ENCODE results near the gene DNAJC18.

Gene DNAJC18

GRCh38 chr5:139399501-139400121, 39.7 kb downstream of the DNAJC18 start:
- CTCF ChIA-PET, result interaction anchor here (0.9 kb wide), 1 partner anchor 10 kb away, joined by 3 read pairs; no protein-coding TSS in a partner anchor
- Mint-ChIP-seq H3K4me3 (no peak overlapping the region), H3K4me1 (peaks cover 41% of the 10 kb centered on the region), H3K27me3 (peaks cover 7% of the 10 kb centered on the region), H3K36me3 (peaks cover 8% of the 10 kb centered on the region), H3K27ac (no peak overlapping the region), H3K9me3 (no peaks in the 10 kb centered on the region)
- no peak for DNase-seq

DNA sequence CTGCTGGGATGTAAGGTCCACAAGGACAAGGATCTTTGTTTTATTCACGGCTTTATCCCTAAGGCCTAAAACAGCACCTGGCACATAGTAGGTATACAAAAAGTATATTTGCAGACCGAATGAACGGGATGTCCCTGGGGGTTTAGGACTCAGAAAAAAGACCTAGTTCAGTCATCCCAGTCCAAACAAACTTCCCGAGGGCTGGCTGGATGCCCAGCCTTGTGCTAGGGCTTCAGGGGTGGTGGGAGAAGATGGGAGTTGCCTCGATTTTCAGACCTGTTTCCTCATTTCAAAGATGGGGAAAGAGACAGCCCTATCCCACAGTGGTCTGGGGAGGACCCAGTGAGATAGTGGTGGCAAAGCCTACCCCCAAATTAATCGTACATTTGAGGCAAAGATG, 41.4 kb downstream of the DNAJC18 start:
- CTCF ChIA-PET, result no interaction called here
- H3K4me3 Mint-ChIP-seq, result no peak overlapping the region
- H3K27me3 Mint-ChIP-seq, result peaks cover 23% of the 10 kb centered on the region
- peaks cover 8% of the 10 kb centered on the region for H3K36me3 Mint-ChIP-seq
- H3K27ac Mint-ChIP-seq, result peak overlapping the region; percentile 35
- DNase-seq, result no peak
- H3K4me1 Mint-ChIP-seq, result peaks cover 35% of the 10 kb centered on the region
- H3K9me3 Mint-ChIP-seq, result no peaks in the 10 kb centered on the region

DNA sequence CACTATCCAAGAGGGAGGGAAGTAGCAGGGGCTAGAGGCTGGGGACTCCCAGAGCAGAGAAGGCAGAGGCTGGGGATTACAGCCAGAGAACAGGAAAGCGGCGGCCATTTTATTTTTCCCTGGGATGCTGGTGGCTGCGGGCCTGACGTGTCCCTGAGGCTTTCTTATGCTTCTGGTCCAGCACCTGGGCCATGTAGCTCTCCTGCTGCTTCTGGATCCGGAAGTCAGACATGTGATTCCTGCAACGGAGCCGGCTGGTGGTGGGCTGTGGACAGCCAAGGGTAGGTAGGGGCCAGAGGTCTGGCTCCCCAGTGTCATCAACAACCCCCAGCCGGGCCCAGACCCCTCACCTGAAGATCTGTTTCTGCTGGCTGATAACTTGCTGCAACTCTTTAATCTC, 42.6 kb downstream of the DNAJC18 start:
- Mint-ChIP-seq H3K4me3 (no peak overlapping the region), H3K27ac (peak overlapping the region; percentile 55), H3K4me1 (peaks cover 36% of the 10 kb centered on the region), H3K27me3 (peaks cover 30% of the 10 kb centered on the region), H3K36me3 (peaks cover 8% of the 10 kb centered on the region), H3K9me3 (no peaks in the 10 kb centered on the region)
- DNase-seq, result no peak
- CTCF ChIA-PET, result interaction anchor here (1.3 to 1.6 kb wide), 2 partner anchors 14 to 117 kb away, joined by 3 read pairs; no protein-coding TSS in a partner anchor

GRCh38 chr5:139395844-139396640, 43.3 kb downstream of the DNAJC18 start:
- H3K4me3 Mint-ChIP-seq, result peak overlapping the region; percentile 8
- peak overlapping the region; percentile 55 for H3K27ac Mint-ChIP-seq
- CTCF ChIA-PET, result interaction anchor here (1.3 to 1.6 kb wide), 2 partner anchors 15 to 118 kb away, joined by 3 read pairs; no protein-coding TSS in a partner anchor
- H3K4me1 Mint-ChIP-seq, result peaks cover 42% of the 10 kb centered on the region
- H3K36me3 Mint-ChIP-seq, result peaks cover 4% of the 10 kb centered on the region
- DNase-seq, result no peak
- H3K9me3 Mint-ChIP-seq, result no peaks in the 10 kb centered on the region
- H3K27me3 Mint-ChIP-seq, result peaks cover 30% of the 10 kb centered on the region

DNA sequence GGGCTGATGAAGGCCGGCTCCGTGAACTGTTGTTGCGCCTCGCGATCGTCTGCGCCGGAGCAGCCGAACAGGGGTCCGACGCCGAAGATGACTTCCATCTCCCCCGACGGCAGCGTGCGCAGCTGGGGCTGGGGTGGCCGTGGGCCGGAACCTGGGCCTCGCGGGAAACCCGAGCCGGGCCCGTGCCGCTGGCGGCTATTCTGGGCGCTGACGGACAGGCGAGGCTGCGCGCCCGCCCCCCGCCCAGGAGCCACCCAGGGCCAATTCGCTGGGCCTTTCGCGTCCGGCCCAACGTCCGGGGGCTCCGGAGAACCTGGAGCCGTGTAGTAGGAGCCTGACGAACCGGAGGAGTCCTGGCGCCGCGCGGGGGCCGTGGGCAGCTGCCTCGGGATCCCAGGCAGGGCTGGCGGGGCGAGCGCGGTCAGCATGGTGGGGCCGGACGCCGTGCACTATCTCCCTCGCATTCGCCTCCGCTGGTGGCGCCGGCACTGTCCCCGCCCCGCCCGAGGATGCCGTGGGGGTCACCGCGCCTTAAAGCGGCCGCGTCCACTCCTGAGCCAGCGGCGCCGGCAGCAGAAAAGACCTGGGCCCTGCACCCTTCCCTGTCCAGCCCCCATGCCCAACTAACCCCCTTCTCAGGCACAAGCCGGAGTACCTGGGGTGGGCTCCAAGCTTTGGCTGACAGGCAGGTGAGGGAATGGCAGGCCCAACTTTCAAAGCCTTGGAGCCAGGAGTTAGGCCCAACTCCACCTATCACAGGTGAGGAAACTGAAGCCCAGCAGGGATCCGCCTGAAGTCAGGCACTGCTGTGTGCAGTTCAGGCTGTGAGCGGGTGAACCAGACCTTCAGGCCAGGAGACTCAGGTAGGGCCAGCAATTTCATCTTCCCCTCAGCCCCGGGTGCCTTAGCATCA, 44.4 kb downstream of the DNAJC18 start, which contains the start of gene PROB1:
Gene PROB1, minus strand, starts transcription at position 451 of the 913 bp plus-strand sequence. Its CDS starts 23 bp downstream, at position 428.
- H3K36me3 Mint-ChIP-seq, result peaks cover 4% of the 10 kb centered on the region
- H3K27ac Mint-ChIP-seq, result no peak within 1 kb of the TSS
- peaks cover 54% of the 10 kb centered on the region for H3K4me1 Mint-ChIP-seq
- CTCF ChIA-PET, result interaction anchor here (0.9 to 1.5 kb wide), 4 partner anchors 16 to 119 kb away, joined by 3 to 4 read pairs (median 3); no protein-coding TSS in a partner anchor
- no peak for DNase-seq
- H3K4me3 Mint-ChIP-seq, result peak within 1 kb of the TSS; percentile 87
- peaks cover 30% of the 10 kb centered on the region for H3K27me3 Mint-ChIP-seq
- no peaks in the 10 kb centered on the region for H3K9me3 Mint-ChIP-seq

DNA sequence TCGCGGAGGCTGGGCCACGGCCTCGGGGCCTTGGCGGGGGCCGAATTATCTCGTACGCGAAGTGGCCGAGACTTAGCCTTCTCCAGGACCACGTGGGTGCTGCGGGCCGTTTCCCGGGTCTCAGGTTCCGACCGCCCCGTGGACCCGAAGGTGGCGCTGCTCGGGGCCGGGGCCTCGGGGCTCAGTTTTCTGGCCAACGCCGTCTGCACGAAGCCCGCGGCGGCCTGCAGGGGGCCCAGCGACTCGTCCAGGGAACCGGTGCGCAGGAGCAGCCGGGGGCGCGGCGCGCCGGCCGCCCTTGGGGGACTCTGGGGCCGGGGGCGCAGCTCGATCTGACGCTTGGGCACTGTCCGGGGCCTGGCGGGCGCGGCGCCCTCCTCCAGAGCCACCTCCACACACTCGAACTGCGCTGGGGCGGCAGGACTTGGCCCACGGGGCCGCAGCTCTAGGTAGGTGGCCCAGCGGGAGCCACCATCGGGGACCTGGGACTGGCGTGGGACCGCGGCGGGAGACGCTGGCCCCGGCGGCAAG, 45.1 kb downstream of the DNAJC18 start:
- CTCF ChIA-PET, result interaction anchor here (0.9 to 1.5 kb wide), 3 partner anchors 25 to 120 kb away, joined by 3 to 4 read pairs (median 3); no protein-coding TSS in a partner anchor
- Mint-ChIP-seq H3K27me3 (peaks cover 30% of the 10 kb centered on the region), H3K9me3 (no peaks in the 10 kb centered on the region), H3K4me1 (peaks cover 61% of the 10 kb centered on the region), H3K27ac (no peak overlapping the region), H3K4me3 (peak overlapping the region; percentile 87), H3K36me3 (peaks cover 1% of the 10 kb centered on the region)
- peak; percentile 68 for DNase-seq

DNA sequence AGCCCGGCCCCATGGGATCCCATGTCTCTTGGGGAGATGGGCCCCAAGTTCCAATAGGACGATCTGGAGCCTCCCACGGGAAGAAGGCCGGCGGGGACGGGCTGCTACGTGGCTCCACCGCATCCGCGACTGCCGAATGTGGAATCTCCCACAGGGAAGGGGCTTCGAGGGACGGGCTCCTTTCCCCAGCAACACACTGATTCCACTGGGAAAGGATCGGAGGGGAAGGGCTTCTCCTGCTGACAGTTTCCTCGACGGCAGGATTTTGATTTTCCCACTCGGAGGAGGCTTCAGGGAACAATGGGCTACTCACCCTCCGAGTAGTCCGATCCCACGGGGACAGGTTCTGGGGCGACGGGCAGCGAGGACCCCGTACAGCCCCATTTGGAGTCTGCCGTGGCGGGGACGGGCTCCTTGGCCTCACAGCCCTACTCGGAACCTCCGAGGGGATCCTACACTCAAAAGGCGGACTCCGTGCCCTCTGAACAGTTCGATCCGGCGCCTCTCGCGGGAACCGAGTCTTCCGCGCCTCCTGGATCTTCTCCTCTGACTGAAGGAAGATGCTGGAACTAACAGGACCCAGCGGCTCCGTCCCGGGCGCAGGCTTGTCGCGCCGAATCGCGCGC, 45.7 kb downstream of the DNAJC18 start:
- peaks cover 30% of the 10 kb centered on the region for H3K27me3 Mint-ChIP-seq
- no peak for DNase-seq
- peaks cover 1% of the 10 kb centered on the region for H3K36me3 Mint-ChIP-seq
- H3K9me3 Mint-ChIP-seq, result no peaks in the 10 kb centered on the region
- peak overlapping the region; percentile 87 for H3K27ac Mint-ChIP-seq
- H3K4me3 Mint-ChIP-seq, result peak overlapping the region; percentile 87
- CTCF ChIA-PET, result interaction anchor here (0.9 to 3.4 kb wide), 5 partner anchors 9 to 120 kb away, joined by 3 to 13 read pairs (median 4); partner anchors contain the start of gene PAIP2
- H3K4me1 Mint-ChIP-seq, result peaks cover 66% of the 10 kb centered on the region

- H3K9me3 Mint-ChIP-seq, result no peaks in the 10 kb centered on the region
- H3K27ac Mint-ChIP-seq, result peak overlapping the region; percentile 87
- peak overlapping the region; percentile 87 for H3K4me3 Mint-ChIP-seq
- DNase-seq, result peak; percentile 88
- H3K4me1 Mint-ChIP-seq, result peaks cover 72% of the 10 kb centered on the region
- CTCF ChIA-PET, result interaction anchor here (1.0 to 3.4 kb wide), 4 partner anchors 10 to 52 kb away, joined by 3 to 13 read pairs (median 4); partner anchors contain the start of gene PAIP2
- H3K27me3 Mint-ChIP-seq, result peaks cover 30% of the 10 kb centered on the region
- peaks cover 1% of the 10 kb centered on the region for H3K36me3 Mint-ChIP-seq
Measured at GRCh38 chr5:139392678-139393496, 46.4 kb downstream of the DNAJC18 start.

DNA sequence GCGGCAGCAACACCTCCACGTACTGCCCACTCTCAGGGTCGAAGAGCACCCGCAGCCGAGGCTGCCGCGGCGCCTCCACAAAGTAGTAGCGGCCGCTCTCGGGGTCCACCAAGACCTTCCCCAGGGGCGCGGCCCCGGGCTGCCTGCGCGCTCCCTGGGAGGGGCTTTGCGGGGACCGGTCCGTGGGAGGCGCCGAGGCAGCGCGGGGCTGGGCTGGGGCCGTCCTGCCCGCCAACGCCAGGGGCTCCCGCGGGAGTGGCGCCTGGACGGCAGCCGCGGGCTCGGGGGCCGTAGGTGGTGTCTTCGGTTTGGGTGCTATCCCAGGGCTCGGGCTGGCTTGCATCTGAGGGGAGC, 47.0 kb downstream of the DNAJC18 start:
- Mint-ChIP-seq H3K36me3 (peaks cover 1% of the 10 kb centered on the region), H3K27me3 (peaks cover 30% of the 10 kb centered on the region), H3K4me3 (peak overlapping the region; percentile 87), H3K9me3 (no peaks in the 10 kb centered on the region), H3K27ac (peak overlapping the region; percentile 87), H3K4me1 (peaks cover 70% of the 10 kb centered on the region)
- CTCF ChIA-PET, result interaction anchor here (0.8 to 3.4 kb wide), 8 partner anchors 10 to 169 kb away, joined by 3 to 13 read pairs (median 4); partner anchors contain the start of genes PAIP2 and UBE2D2
- no peak for DNase-seq

GRCh38 chr5:139391570-139392323, 47.6 kb downstream of the DNAJC18 start:
- Mint-ChIP-seq H3K27ac (peak overlapping the region; percentile 92), H3K27me3 (peaks cover 30% of the 10 kb centered on the region), H3K36me3 (peaks cover 1% of the 10 kb centered on the region), H3K4me1 (peaks cover 65% of the 10 kb centered on the region), H3K9me3 (no peaks in the 10 kb centered on the region), H3K4me3 (peak overlapping the region; percentile 86)
- DNase-seq, result peak; percentile 40
- CTCF ChIA-PET, result interaction anchor here (0.5 to 3.4 kb wide), 11 partner anchors 11 to 170 kb away, joined by 3 to 13 read pairs (median 3); partner anchors contain the start of genes PAIP2 and UBE2D2

GRCh38 chr5:139390639-139391569, 48.4 kb downstream of the DNAJC18 start:
- no peak for DNase-seq
- peak overlapping the region; percentile 86 for H3K4me3 Mint-ChIP-seq
- H3K4me1 Mint-ChIP-seq, result peaks cover 62% of the 10 kb centered on the region
- no peaks in the 10 kb centered on the region for H3K9me3 Mint-ChIP-seq
- H3K27me3 Mint-ChIP-seq, result peaks cover 30% of the 10 kb centered on the region
- H3K27ac Mint-ChIP-seq, result peak overlapping the region; percentile 92
- CTCF ChIA-PET, result interaction anchor here (0.5 to 3.4 kb wide), 9 partner anchors 12 to 171 kb away, joined by 3 to 13 read pairs (median 3); partner anchors contain the start of genes PAIP2 and UBE2D2
- H3K36me3 Mint-ChIP-seq, result no peaks in the 10 kb centered on the region

All from activated naive CD4-positive, alpha-beta T cell treated with anti-CD3 and anti-CD28 coated beads, Interleukin-2, amount 10 ng/mL, durations not matched to agents 7 days and 5 days (primary cell).